ENCODE measurements around the gene EPB41L4B.

GRCh38 chr9:109253637-109254284 lies 67.1 kb downstream of the EPB41L4B start:
- no peak for TF ChIP-seq CTCF (IDR thresholded peaks at IDR 0.05)
- no peak for TF ChIP-seq POLR2A (IDR thresholded peaks at IDR 0.05)
- TF ChIP-seq POLR2AphosphoS5 (IDR thresholded peaks at IDR 0.05; ENCODE audit: insufficient read depth in 1 of 2, low read depth in 1 of 2): no peak
